GM12872 (cell line): ENCODE results near the gene PDGFC.

Experiments used
- TF ChIP-seq, protein P1 (sequence below): IDR thresholded peaks from 3 replicates; pipeline ENCODE4 v1.5.1; 2011; ENCODE audit warnings: low read depth, mild to moderate bottlenecking, low read length, moderate library complexity; ENCODE audit not compliant: insufficient read depth

The PDGFC gene

DNA sequence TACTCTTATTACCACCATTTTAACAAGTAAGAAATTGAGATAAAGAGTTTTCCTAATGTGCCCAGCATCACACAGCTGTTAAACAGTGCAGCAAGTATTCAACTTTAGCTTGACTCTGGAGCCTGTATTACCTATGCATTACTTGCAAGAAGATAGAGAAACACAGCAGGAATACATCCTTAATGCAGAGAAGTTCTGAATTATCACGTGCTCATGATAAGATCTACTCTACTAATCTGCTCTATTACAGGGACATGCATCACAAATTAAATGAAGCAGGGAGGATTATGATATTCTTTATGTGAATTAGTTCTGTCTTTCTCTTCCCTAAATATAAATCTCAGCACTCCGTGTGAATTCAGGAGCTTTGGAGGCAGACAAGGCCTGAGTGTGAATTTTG lies 39.0 kb upstream of the PDGFC start:
- TF ChIP-seq, protein P1, sequence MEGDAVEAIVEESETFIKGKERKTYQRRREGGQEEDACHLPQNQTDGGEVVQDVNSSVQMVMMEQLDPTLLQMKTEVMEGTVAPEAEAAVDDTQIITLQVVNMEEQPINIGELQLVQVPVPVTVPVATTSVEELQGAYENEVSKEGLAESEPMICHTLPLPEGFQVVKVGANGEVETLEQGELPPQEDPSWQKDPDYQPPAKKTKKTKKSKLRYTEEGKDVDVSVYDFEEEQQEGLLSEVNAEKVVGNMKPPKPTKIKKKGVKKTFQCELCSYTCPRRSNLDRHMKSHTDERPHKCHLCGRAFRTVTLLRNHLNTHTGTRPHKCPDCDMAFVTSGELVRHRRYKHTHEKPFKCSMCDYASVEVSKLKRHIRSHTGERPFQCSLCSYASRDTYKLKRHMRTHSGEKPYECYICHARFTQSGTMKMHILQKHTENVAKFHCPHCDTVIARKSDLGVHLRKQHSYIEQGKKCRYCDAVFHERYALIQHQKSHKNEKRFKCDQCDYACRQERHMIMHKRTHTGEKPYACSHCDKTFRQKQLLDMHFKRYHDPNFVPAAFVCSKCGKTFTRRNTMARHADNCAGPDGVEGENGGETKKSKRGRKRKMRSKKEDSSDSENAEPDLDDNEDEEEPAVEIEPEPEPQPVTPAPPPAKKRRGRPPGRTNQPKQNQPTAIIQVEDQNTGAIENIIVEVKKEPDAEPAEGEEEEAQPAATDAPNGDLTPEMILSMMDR = no peak

- TF ChIP-seq, protein P1 = no peak
Measured at GRCh38 chr4:157005831-157006230, 34.2 kb upstream of the PDGFC start.

GRCh38 chr4:157005193-157005592 lies 33.6 kb upstream of the PDGFC start:
- TF ChIP-seq, protein P1 = no peak

DNA sequence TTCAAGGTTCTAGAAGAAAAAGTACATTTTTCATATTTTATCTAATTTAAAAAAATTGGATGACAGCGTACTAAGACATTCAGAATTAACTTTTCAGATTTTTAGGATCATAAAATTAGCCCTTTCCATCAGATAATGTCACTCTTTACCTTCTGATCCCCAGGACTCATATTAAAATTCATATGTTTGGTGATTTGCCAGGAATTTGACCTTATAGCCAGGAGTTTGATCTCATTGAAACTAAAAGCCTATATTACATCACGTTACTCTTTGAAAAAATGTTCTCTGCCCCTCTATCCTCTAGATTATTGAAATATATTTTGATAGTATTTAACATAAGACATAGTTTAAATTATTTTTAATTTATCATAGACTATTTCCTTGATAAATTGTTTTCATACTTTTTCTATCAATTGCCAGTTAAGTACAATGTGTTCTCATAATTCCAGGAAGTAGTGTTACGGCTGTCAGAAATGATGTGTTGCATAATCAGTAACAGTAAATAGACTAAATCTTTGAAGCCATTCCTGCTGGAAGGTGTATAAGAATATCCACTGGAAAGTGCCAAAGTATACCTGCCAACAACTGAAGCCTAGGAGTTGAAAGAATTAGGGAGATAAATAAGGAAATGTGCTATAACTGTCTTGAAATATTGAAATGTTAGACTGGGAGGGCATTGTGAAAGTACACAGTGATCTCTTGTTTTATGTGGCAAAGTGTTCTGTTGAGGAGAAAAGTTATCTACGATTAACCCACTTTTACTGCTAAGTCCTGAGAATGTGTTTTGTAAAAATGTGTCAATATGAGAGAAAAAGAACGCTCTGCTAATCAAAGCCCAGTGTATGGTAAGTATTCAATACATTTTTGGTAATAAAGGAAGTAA lies 32.9 kb upstream of the PDGFC start:
- TF ChIP-seq, protein P1 = no peak

GRCh38 chr4:156999175-156999517 lies 27.5 kb upstream of the PDGFC start:
- TF ChIP-seq, protein P1 = no peak

GRCh38 chr4:156998500-156999174 lies 27.0 kb upstream of the PDGFC start:
- TF ChIP-seq, protein P1 = no peak

GRCh38 chr4:156992943-156993342 lies 21.3 kb upstream of the PDGFC start:
- TF ChIP-seq, protein P1 = no peak
